GM19395 (cell line): Measurements from ENCODE around the gene TRIAP1.
"Not testable (repeated sequence)": the region's sequence is repeated elsewhere in the genome, so short reads cannot be mapped to it uniquely, and the experiment has no call there.

Experiments used
- ATAC-seq: cut with Tn5 transposase; IDR thresholded peaks from one replicate; pipeline ENCODE4 v1.9.1; 2021; ENCODE audit warnings: mild to moderate bottlenecking, moderate library complexity; ENCODE audit not compliant: unreplicated experiment

TRIAP1 gene

DNA sequence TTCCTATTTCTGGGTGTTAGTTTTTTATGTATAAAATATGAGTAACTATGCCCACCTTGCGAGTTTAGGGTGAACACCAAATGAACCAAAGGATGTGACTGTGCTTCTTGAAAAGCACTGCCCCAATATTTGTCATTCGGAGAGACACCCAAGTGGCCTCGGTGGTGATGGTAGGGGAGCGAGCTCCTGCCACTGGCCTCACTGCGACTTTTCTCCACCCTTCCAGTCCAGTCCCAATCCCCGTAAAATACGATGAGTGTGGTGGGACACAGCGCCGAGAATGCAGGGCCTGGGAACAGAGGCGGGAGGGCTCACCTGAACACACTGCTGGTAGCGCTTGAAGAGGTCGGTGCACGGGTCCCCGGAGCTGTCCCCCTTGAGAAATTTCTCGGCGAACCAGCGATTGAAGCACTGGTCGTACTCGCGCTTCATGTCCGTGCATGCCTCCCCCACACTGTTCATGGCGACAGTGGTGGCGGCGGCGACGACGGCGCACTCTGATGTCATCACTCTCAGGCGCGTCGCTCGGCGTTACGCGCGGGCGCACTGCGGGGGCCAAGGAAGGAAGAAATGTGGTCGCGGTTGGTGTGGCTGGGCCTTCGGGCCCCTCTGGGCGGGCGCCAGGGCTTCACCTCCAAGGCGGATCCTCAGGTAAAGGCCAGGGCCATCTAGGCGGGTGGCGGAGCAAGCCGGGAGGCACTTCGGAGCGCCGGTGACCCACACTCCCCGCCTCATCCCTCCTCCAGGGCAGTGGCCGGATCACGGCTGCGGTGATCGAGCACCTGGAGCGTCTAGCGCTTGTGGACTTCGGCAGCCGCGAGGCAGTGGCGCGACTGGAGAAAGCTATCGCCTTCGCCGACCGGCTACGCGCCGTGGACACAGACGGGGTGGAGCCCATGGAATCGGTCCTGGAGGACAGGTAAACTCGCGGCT is at the start of gene TRIAP1, which contains the start of gene GATC:
Gene TRIAP1, minus strand, starts transcription at position 474 of the 933 bp plus-strand sequence. Its CDS starts 12 bp downstream, at position 462.
Gene GATC, plus strand, starts transcription at position 534 of the 933 bp plus-strand sequence. Its CDS starts 37 bp downstream, at position 571.
- peak; percentile 92 for ATAC-seq

DNA sequence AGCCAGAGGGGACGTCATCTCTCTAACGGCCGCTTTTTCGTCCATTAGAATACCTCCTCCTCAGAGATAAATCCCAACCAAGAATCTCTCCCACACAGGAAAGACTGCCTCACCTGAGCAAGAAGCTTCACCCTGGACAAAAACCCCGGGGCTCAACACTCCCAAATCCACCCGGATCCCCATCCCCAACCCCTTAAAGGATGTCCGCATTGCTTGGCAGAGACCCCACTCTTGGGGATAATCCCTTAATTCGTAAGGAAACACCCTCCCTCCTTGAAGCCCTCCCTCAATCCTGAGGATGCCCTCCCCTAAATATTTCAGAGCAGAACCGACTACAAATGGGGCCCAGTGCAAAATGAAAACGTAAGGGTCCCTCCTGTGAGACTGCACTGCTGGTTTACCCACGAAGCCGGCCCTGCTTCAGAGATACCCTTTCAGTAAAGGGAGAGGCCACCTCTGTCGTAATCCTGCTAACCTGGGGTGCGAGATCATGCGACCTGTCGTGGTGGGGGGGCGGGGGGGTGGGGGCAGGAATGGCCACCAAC is 49.1 kb upstream of the TRIAP1 start:
- no peak for ATAC-seq

DNA sequence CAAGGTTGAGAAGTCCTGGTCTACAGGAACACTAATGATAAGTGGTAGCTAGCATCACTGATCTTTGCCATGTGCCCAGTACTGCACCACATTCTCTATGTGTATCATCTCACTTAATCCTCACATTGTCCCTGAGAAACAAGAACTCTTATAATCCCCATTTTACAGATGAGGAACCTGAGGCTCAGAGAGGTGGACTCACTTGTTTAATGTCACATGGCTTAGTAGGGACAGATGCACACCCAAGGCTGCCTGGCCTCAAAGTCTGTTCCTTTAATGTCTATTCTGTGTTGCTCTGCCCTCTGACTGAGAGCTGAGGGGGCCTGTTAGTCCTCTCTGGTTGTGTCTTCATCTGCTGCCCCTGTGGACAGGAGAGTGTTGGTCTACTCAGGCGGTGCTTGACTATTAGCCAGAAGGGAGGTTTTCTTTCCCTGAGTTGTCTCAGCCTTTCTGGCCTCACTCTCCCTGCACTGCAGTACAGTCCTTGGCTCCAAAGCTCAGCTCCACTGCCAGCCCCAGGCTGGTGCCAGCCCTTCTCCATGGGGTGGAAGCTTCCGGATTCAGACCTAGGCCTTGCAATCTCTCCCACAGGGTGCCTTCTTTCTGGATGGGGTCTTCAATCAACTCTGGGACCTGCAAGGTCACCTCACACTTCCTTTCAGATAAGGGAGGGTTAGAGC is 44.8 kb upstream of the TRIAP1 start:
- no peak for ATAC-seq

DNA sequence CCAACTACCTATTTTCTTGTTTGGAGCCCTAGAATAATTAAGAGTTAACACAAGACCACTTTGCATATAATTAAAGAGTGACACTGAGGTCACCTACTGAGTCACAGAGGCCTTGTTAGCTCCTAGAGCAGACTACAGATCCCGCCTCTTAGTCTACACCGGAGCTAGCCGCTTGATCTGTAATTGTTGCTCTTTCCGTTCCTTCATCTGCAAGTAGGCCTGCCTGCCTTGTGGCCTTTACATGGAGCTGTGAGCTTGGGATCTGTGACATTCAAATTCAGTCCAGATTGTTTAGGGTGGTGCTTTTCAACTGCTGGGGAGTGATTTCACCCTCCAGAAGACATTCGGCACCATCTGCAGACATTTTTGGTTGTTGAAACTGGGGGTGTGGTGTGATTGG is 44.1 kb upstream of the TRIAP1 start:
- ATAC-seq: no peak

DNA sequence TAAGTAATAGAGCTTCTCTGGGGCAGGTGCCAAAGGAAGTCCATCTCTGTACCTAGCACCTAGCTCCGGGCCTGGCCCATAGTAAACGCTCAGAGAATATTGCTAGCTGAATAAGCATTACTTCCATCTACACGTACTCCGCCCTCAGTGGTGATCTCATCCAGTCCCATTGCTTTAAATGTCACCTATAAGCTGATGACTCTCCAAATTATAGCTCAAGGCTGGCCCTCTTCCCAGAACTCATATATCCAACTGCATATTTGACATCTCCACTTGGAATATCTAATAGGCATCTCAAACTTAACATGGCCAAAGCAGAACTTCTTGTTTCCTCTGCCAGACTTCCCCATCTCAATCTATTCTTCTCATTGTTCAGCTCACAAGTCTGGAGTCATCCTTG is 42.8 kb upstream of the TRIAP1 start:
- no peak for ATAC-seq

DNA sequence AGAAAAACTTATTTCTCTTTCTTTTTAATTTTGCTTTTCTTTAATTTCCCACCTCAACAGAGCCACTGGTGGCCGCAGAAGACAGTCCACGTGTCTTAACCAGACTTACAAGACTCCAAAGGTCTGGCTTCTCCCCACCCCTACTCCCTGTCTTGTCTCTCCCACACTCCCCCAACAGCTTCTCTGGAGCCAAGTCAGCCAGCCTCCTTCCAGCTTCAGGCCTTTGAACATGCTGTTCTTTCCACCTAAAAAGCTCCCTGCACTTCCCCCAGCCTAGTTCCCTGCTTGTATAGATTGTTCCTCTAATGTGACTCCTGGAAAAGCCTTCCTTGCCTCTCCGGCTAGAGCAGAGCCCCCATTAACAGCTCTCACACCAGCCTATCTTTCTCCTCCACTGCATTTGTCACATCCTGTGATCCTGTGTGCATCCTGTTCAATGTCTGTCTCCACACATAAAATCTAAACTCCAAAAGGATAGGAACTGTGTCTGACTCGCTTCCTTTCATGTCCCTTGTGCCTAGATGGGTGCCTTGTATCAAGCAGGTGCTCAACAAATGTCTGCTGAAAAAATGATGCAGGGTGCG is 42.0 kb upstream of the TRIAP1 start:
- ATAC-seq: no peak

DNA sequence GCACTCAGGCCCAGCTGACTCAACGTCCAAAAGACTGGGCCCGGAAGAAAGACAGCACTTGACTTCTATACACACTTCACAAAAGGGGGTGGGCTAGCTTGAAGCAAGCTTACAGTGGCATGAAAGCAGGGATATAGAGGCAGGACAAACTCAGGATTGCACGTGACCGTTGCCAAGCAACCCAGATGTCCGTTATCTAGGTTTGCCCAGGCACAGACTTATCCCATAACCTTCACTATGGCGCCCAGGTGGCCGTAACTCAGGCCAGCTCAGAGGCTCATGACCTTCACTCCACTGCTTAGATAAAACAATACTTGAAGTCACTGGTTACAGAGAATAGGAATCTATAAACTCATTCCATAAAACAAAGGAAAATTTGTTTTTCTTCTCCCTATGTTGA is 41.4 kb upstream of the TRIAP1 start:
- not testable (repeated sequence) for ATAC-seq

DNA sequence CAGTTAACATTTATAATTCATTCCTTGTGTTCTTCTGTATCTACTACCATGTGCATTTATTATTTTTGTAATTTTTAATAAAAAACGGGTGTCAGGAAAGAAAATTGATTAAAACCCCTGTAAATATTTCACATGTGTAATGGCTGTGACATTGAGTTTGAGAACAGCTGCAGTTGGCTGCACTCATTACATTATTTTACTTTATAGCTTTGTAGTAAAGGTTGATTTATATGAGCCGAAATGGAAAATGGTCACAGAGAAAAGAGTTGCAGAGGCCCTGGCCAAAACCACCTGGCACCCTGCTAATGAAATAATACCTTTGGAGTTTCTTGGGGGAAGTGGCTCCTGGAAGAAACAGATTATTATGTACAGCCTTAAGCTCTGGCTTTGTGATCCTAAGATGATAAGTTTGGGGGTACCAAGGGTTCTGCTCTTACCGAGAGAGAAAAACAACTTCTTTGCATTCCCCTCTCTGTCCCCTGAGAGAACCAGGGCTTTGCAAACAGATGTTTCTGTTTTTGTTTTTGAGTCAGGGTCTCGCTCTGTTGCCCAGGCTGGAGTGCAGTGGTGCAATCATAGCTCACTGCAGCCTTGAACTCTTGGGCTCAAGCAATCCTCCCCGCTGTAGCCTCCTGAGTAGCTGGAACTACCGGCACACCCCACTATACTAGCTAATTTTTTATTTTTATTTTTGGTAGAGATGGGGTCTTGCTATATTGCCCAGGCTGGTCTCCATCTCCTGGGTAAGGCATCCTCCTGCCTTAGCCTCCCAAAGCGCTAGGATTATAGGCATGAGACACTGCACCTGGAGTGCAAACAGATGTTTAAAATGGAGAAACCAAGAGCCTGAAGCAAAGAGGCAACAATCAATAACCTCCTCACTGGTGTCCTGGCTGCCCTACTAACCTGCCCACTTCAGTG is 40.0 kb upstream of the TRIAP1 start:
- no peak for ATAC-seq

DNA sequence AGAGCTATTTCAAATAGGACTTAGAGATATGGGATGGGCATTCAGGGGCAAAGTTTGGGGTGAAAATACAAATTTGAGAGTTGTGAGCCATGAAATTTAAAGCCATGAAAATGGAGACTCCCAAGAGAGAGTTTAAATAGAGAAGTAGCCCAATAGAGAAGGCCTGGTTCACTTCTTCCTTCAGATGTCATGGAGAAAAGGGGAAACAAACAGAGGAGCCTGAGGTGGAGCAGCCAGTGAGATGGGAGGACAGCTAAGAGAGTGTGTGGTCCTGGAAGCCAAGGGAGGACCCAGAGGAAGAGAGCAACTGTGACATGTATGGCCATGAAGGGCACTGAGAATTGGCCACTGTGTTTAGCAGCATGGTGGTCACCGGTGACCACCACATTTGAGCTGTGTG is 37.4 kb upstream of the TRIAP1 start:
- no peak for ATAC-seq

DNA sequence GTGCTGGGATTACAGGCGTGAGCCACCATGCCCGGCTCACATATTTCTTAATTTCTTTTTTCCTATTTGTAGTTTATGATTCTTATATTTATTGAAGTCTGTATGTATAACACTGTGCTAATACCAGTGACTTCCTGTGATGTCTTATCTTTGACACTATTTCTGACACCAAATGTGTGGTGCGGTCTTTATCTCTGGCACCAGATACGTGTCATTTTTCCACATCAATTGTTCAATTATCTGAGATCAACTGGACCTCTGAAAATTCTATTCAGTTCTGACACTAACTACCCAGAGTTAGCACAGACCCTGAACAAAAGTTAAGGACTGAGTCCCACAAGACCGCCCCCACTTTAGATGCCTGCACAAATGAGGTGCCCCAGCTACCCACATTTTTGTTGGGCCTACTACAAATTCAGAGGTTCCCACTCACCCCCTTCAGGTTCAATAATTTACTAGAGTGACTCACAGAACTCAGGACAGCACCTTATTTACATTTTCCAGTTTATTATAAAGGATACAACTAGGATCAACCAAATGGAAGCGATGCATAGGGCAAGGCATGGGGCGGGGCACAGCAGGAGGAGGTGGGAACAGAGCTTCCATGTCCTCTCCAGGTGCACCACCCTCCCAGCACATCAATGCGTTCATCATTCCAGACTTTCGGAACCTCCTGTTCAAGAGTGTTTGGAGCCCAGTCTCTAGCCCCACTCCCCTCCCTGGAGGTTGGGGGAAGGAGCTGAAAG is 35.0 kb upstream of the TRIAP1 start:
- ATAC-seq: no peak

DNA sequence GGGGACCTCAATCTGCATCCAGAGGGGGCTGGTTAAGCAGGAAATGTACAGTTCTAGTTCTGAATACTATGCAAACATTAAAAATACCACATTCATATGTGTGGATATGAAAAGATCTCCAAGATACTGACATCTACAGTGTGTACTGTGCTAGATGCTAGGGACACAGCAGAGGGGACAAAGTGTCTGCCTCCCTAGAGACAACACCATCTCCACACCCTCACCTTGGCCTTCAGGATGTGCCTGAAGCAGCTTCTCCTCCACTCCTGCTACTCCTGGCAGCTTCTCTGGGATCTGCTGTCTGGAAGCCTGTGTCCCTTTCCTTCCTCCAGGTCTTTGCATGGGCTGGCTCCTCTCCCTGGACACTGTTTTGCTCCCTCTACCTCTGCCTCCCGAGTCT is 34.0 kb upstream of the TRIAP1 start:
- ATAC-seq: no peak

DNA sequence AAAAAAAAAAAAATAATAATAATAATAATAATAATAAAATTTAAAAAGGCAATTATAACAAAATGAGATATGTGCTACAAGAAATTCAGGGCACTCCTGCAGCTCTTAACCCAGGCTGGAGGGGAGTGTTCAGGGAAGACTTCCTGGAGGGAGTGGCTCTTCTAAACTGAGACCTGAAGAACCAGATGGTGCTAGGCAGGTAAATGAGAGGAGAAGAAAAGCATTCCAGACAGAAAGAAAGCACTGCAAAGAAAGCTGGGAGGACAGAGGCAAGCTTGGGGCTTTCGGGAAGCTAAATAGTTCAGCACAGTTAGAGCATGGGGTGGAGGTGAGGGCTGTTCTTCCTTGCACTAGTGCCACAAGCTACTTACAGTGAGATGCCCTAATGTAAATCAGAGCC is 33.3 kb upstream of the TRIAP1 start:
- ATAC-seq: no peak

DNA sequence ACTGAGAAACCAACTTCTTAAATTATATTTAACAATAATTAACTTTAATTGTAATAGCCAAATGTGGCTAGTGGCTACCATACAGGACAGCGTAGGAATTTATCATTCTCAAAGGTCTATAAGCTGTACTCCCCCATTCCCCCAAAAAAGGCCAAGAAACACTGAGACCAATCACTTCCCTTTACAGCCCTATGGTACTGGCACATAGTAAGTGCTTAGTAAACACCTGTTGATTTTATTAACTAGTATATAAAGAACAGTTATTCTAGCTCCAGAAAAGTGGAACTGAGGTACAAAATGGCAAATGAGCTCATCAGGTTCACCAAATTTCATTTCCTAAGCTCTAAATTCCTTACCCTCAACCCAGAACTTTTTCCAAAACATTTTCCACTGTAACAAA is 29.5 kb upstream of the TRIAP1 start:
- no peak for ATAC-seq

DNA sequence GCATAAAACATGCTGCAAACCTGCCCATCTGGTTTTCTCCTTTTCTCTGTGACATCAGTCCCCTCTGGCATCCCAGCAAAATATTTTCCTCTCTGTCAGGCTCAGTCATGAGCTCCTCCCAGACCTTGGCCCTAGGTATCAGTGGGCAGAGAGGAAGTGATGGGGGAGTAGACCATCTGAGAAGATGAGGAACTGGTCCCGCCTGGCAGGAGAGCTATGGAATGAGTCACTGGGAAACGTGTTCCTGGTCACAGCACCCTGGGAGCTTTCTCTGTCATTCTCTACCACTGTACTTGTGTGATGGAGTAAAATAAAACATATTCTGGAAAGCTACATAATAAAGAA is 28.4 kb upstream of the TRIAP1 start:
- no peak for ATAC-seq

DNA sequence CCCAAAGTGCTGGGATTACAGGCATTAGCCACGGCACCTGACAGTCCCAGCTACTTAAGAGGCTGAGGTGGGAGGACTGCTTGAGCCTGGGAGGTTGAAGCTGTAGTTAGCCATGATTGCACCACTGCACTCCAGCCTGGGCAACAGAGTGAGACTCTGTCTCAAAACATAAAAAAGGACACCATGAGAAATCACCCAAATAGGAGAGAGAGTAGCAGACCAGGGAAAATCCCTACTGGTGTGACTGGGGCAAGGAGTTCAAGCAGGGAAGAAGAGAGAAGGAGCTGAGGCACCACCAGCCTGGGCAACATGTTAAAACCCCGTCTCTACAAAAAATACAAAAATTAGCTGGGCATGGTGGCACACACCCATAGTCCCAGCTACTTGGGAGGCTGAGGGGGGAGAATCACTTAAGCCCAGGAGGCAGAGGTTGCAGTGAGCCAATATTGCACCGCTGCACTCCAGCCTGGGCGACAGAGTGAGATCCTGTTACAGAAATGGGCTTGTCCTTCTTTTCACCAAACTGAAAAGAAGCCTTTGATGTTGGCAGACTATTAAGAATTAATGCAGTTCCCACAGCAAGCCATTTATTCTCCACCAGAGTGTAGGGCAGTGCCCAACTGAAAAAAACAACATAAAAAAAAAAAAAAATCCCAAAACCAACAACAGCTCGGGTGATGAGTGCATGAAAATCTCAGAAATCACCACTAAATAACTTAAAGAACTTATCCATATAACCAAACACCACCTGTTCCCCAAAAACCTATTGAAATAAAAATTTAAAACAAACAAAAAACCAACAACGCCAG is 27.8 kb upstream of the TRIAP1 start:
- no peak for ATAC-seq

DNA sequence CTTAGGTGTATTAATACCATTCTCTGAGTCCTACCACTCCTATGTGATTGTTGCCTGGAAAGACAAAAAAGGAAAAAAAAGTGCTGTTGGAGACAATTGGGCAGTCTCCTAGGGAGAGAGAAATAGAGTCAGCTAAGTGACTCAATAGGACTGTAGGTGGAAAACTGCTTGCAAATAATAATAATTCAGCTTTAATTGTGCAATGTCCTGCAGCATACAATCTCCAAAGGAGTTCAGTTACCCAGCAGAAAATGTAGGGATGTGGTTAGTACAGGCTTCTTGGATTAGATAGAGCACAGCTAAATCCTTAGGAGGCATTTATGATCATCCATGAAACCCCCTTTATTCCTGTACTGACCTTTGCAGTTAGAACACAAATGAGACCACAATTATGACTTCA is 26.3 kb upstream of the TRIAP1 start:
- ATAC-seq: no peak

DNA sequence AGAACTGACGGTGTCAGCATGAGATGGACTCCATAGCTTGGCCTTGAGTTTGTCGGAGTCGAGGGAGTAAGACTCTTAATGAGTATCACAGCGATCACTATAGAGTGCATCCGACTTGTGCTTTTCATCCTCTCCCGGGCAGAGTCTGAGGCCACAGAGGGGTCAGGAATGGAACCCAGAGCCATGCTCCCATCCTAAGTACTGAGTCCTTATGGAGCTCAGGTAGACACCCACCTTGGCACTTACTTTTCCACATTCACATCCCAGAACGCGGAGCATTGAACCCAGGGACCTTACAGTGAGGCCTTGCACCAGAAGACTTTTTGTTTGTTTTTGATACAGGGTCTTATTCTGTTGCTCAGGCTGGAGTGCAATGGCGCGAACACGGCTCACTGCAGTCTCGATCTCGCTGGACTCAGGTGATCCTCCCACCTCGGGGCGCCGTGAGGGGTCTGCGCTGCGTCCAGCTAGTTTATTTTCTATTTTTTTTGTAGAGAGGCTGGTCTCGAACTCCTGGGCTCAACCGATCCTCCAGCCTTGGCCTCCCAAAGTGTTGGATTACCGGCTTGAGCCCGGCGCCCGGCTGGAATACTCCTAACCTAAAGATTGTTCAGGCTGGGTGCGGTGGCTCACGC is 24.1 kb upstream of the TRIAP1 start:
- ATAC-seq: peak; percentile 21

DNA sequence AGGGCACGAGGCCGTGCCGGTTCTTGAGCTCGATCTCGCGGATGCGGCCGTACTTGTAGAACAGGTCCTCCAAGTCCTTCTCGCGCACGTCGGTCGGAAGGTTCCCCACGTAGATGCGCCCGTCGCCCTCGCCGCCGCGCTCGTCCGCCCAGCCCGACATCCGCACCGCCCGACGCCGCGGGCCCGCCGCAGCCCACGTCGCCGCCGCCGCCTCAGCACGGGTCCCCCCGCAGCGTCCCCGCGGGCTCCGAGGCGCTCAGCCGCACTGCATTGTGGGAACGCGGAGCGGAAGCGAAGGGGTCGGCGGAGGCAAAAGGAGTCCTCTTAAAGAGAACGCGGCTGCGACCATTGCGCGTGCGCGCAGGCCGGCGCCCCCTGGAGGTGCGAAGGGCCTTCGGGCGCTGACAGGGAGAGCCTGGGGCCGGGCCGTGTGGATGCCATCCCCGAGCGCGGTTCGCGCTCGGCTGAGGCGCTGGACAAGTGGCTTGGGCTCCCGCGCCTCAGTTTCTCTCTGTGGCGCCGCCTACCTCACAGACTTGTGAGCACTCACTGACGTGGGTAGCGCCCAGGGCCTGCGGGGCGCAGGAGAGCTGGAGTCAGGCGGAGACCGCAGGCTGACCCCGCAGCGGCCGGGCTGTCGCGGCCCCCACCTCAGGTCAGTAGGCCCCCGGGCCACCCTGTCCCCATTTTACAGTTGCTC is 23.4 kb upstream of the TRIAP1 start, which contains the start of gene SRSF9:
Gene SRSF9, minus strand, starts transcription at position 299 of the 700 bp plus-strand sequence. Its CDS starts 139 bp downstream, at position 160.
- ATAC-seq: peak; percentile 80
